Measurements from ENCODE around the gene HAO2.

The HAO2 gene

GRCh38 chr1:119430486-119430885 lies 61.9 kb downstream of the HAO2 start:
- in situ Hi-C loops (cut with MboI; ENCODE audit: low sequenced_read_pairs), result no loop called here

GRCh38 chr1:119431836-119432235 lies 63.3 kb downstream of the HAO2 start:
- in situ Hi-C loops (cut with MboI; ENCODE audit: low sequenced_read_pairs), result no loop called here

DNA sequence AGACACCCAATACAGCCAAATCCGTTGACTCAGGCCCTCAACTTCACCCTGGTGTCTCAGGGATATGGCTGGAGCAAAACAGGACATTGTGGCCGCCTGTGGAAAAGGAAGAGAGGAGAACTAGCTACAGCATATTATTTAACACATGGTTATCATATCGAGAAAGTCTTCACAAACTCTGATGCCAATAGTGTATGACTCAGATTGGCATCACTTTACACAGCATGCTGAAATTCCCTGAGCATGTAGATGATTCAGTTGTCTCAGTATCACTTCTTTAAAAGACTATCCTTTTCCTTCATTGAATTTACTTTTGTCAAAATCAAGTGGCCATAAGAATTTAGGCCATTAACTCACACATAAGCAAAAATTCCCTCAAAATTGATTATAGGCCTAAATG lies 66.5 kb downstream of the HAO2 start:
- in situ Hi-C loops (cut with MboI; ENCODE audit: low sequenced_read_pairs), result no loop called here

- in situ Hi-C loops (cut with MboI; ENCODE audit: low sequenced_read_pairs), result no loop called here
Observed at GRCh38 chr1:119438761-119439160, 70.2 kb downstream of the HAO2 start.

- in situ Hi-C loops (cut with MboI; ENCODE audit: low sequenced_read_pairs), result no loop called here
Observed at GRCh38 chr1:119440721-119441307, 72.2 kb downstream of the HAO2 start.

DNA sequence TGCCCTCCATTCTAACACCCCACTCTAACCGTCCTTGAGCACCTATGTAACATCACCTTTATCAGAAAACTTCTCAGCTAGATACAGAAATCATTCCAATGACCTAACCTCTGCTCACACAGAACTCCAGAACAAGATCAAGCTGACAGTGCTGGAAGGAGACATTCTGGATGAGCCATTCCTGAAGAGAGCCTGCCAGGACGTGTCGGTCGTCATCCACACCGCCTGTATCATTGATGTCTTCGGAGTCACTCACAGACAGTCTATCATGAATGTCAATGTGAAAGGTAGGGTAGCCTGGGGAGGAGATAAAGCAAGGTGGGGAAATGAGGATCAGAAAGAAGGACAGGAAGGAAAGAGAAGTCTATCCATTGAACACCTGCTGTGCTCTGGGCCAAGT lies 74.2 kb downstream of the HAO2 start:
- in situ Hi-C loops (cut with MboI; ENCODE audit: low sequenced_read_pairs), result no loop called here

Measured in HL-60/S4 treated with retinoic acid at 250 ng/mL for 4 days and 3 days (cell line).